PC-9 (cell line): Measurements from ENCODE around the gene FBXO10.

Source experiments
- CTCF ChIP-seq: fragments of 200-600 bp; sonication (generic); conservative IDR thresholded peaks from 2 replicates; pipeline ENCODE4 v1.6.1; 2017; ENCODE audit warnings: mixed run types, antibody characterized with exemption, mild to moderate bottlenecking, moderate library complexity
- EZH2 ChIP-seq: fragments of 200-600 bp; sonication (generic); IDR thresholded peaks from 2 replicates; pipeline ENCODE4 v1.8.0; 2017; ENCODE audit warnings: antibody characterized with exemption, low read depth

DNA sequence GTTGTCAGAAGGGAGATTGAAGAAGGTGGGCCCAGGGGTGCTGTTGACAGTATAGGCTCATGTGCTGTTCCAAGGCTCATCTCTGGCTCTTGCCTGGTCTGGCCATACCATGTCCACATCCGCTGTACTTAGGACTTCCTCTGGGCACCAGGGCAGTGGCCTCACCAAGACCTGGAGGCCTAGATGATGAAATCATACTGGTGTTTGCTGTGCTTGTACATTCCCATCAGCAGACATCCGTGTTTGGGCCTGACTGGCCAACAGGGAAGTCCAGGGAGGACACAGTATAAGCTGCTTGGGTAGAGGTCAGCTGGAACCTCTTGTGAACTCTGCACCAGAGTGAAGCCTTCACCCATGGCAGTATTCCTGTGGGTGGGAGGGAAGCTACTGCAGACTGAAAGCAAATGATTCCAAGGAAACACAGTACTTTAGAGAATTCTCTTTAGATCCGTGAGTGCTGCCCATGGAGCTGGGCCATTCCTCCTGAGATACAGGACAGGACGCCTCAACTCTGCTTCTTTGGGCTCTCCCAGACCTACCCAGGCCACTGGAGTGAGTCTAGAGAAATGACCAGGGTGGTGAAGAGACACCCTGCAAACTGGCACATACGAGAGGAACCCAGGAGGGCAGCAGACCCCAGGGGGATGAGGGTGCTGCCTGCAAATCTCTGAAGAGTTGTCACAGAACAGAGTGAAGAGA, 67.9 kb downstream of the FBXO10 start:
- TF ChIP-seq CTCF (no peak), EZH2 (no peak)
